ENCODE results near the gene PROX1. TPM values are rescaled to one million over a fixed set of nuclear protein-coding genes. Genes with fewer than 3 reads are reported as not detected.

The PROX1 gene
- total and polyA plus RNA-seq, 2 donors from 2014 or later, result 0.92 to 6.6 TPM

DNA sequence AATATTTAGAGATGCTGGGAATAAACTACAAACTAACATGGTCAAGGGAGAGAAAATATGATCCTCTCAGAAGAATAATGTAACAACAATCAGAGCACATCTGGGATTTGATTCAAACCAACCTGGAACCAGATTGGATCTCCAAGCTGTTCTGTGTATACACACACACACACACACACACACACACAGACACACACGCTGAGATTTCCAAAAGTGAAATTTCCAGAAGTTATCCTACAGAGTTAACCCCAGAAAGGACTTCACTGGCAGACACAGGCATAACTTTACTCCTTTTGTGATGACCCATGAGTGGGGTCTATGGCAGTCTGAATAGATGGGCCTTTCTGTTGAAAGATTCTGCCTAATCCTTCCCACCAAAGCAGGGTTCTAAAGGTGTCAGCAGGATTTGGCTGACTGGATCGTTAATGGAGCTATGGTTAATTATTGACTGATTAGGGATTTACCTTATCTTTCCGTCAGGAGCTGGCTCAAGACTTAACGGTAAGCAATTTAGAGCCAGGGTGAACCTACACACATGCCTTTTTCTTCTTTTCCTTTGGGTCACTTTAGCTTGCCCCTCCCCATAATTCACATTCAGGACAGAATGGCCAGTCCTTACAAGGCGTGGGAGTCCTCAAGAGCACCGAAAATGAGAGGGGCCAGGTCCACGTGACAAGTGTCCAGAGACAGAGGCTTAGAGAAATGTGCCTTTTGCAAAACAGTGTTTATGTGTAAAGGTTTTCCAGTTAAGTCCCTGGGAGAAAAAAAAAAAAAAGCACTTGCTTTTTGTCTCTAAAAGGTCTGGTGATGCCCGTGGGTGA is 10.9 kb upstream of the PROX1 start:
- TF ChIP-seq, protein P1, sequence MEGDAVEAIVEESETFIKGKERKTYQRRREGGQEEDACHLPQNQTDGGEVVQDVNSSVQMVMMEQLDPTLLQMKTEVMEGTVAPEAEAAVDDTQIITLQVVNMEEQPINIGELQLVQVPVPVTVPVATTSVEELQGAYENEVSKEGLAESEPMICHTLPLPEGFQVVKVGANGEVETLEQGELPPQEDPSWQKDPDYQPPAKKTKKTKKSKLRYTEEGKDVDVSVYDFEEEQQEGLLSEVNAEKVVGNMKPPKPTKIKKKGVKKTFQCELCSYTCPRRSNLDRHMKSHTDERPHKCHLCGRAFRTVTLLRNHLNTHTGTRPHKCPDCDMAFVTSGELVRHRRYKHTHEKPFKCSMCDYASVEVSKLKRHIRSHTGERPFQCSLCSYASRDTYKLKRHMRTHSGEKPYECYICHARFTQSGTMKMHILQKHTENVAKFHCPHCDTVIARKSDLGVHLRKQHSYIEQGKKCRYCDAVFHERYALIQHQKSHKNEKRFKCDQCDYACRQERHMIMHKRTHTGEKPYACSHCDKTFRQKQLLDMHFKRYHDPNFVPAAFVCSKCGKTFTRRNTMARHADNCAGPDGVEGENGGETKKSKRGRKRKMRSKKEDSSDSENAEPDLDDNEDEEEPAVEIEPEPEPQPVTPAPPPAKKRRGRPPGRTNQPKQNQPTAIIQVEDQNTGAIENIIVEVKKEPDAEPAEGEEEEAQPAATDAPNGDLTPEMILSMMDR (IDR thresholded peaks at IDR 0.05; ENCODE audit: borderline replicate concordance, extremely low read depth, insufficient read depth), result no peak
- H3K4me3 ChIP-seq (ENCODE audit: low read length in 3 of 3), result no peak overlapping the region
- peaks cover 0 to 2% (median 0%) of the 10 kb centered on the region in 3 donors for H3K9me3 ChIP-seq (ENCODE audit: control insufficient read depth in 2 of 3, insufficient read depth in 1 of 3, low read length in 3 of 3)
- peaks cover 7% of the 10 kb centered on the region for H3K27me3 ChIP-seq (ENCODE audit: control insufficient read depth, insufficient read depth, low read length)
- H3K27ac ChIP-seq (ENCODE audit: low read depth in 2 of 2, low read length in 2 of 2), result no peak overlapping the region
- FAIRE-seq (no peak), DNase-seq (peak in 2 of 5 donors; percentile 43 to 45)
- no peak overlapping the region for H3K9ac ChIP-seq (ENCODE audit: low read length in 3 of 3)
- no peaks in the 10 kb centered on the region for H3K36me3 ChIP-seq (ENCODE audit: control insufficient read depth in 2 of 3, insufficient read depth in 3 of 3, low read length in 3 of 3)
- intact Hi-C loops (cut with DNase I), result no loop called here
- H3K4me1 ChIP-seq (ENCODE audit: control insufficient read depth in 2 of 3, insufficient read depth in 2 of 3, low read depth in 1 of 3, low read length in 3 of 3), result no peaks in the 10 kb centered on the region

DNA sequence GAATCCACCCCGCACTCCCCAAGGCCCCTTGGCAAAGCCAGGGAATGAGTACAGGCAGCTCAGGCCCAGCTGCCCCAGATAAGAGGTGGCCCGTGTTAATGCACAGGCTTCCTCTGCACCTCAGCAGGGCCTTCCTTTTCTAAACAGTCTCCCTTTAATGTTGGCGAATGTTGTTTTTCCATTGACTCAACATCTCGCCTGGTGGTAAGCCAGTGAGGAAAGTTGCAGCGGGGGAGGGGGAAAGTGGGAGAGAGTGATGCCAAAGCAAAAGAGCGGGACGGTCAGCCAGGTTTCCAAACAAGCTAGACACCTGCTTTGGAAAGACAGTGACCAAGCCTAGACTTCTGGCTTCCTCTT is 10.3 kb upstream of the PROX1 start:
- H3K27me3 ChIP-seq (ENCODE audit: control insufficient read depth, insufficient read depth, low read length), result peaks cover 13% of the 10 kb centered on the region
- no peak overlapping the region for H3K9ac ChIP-seq (ENCODE audit: low read length in 3 of 3)

DNA sequence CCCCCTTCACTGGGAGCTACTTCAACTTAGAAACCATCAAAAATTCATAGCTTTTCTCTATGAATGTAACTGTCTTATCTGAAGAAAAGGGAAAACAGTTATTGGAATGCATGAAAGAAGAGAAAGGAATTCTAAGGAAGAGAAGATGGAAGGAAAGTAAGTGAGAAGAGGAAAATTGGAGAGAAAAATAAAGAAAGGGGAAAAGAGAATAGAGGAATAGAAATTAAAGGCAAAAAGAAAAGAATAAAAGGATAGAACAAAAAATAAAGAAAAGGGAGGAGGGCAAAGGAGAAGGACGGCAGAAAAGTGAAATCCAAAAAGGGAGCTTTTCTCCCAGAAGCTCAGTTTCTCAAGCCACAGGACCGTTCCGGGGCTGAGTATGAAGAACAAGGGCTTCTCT is 9.9 kb upstream of the PROX1 start:
- H3K27me3 ChIP-seq (ENCODE audit: control insufficient read depth, insufficient read depth, low read length), result peaks cover 13% of the 10 kb centered on the region
- peaks cover 0 to 2% (median 0%) of the 10 kb centered on the region in 3 donors for H3K9me3 ChIP-seq (ENCODE audit: control insufficient read depth in 2 of 3, insufficient read depth in 1 of 3, low read length in 3 of 3)
- DNase-seq (no peak), FAIRE-seq (no peak)
- H3K36me3 ChIP-seq (ENCODE audit: control insufficient read depth in 2 of 3, insufficient read depth in 3 of 3, low read length in 3 of 3), result no peaks in the 10 kb centered on the region
- intact Hi-C loops (cut with DNase I), result no loop called here
- no peak overlapping the region for H3K27ac ChIP-seq (ENCODE audit: low read depth in 2 of 2, low read length in 2 of 2)
- no peak overlapping the region for H3K9ac ChIP-seq (ENCODE audit: low read length in 3 of 3)
- no peak overlapping the region for H3K4me3 ChIP-seq (ENCODE audit: low read length in 3 of 3)
- TF ChIP-seq, protein P1 (IDR thresholded peaks at IDR 0.05; ENCODE audit: borderline replicate concordance, extremely low read depth, insufficient read depth), result no peak
- peaks cover 0 to 2% (median 0%) of the 10 kb centered on the region in 3 donors for H3K4me1 ChIP-seq (ENCODE audit: control insufficient read depth in 2 of 3, insufficient read depth in 2 of 3, low read depth in 1 of 3, low read length in 3 of 3)

More for the DNA sequence above, 10.3 kb upstream of the PROX1 start:
- intact Hi-C loops (cut with DNase I), result no loop called here
- DNase-seq (peak in 4 of 5 donors; percentile 32 to 48 (median 40)), FAIRE-seq (no peak)
- TF ChIP-seq, protein P1 (IDR thresholded peaks at IDR 0.05; ENCODE audit: borderline replicate concordance, extremely low read depth, insufficient read depth), result no peak
- Histone ChIP-seq H3K9me3 (ENCODE audit: control insufficient read depth in 2 of 3, insufficient read depth in 1 of 3, low read length in 3 of 3) (peaks cover 0 to 2% (median 0%) of the 10 kb centered on the region in 3 donors), H3K27ac (ENCODE audit: low read depth in 2 of 2, low read length in 2 of 2) (no peak overlapping the region), H3K4me3 (ENCODE audit: low read length in 3 of 3) (no peak overlapping the region), H3K4me1 (ENCODE audit: control insufficient read depth in 2 of 3, insufficient read depth in 2 of 3, low read depth in 1 of 3, low read length in 3 of 3) (no peaks in the 10 kb centered on the region), H3K36me3 (ENCODE audit: control insufficient read depth in 2 of 3, insufficient read depth in 3 of 3, low read length in 3 of 3) (no peaks in the 10 kb centered on the region)
